Ectodermal cell (in vitro differentiated cells): ENCODE measurements around the gene PALLD.

ENCODE experiments used
- H3K27ac ChIP-seq: 2 replicates; pipeline ENCODE4 v1.7.0; 2013; ENCODE audit warnings: mild to moderate bottlenecking, low read depth, low read length; ENCODE audit not compliant: insufficient read depth, poor library complexity, severe bottlenecking
- H3K27me3 ChIP-seq: 2 replicates; pipeline ENCODE4 v1.7.0; 2013; ENCODE audit warnings: mild to moderate bottlenecking, low read length; ENCODE audit not compliant: insufficient read depth, control insufficient read depth, poor library complexity, severe bottlenecking
- H3K36me3 ChIP-seq: one replicate; pipeline ENCODE4 v1.7.0; 2013; ENCODE audit warnings: low read length; ENCODE audit not compliant: control insufficient read depth, insufficient read depth
- H3K4me1 ChIP-seq: one replicate; pipeline ENCODE4 v1.7.0; 2013; ENCODE audit warnings: low read length; ENCODE audit not compliant: control insufficient read depth, insufficient read depth
- H3K4me3 ChIP-seq: 2 replicates; pipeline ENCODE4 v1.7.0; 2013; ENCODE audit warnings: low read depth, low read length, control low read depth; ENCODE audit not compliant: insufficient read depth
- H3K9me3 ChIP-seq: 2 replicates; pipeline ENCODE4 v1.7.0; 2013; ENCODE audit warnings: mild to moderate bottlenecking, low read length, moderate library complexity; ENCODE audit not compliant: control insufficient read depth
- WGBS, 2 experiments: methylation state at CpG; one replicate each; pipeline ENCODE4 v1.1.7; 2013; ENCODE audit warnings: missing lambda C conversion rate in 2 of 2; 5-methylcytosine and 5-hydroxymethylcytosine counted together

Gene PALLD

GRCh38 chr4:168537086-168537485, 40.2 kb downstream of the PALLD start:
- WGBS, 2 experiments = 92 to 97% methylated on average over 4 of the region's 4 CpGs
- no peak overlapping the region for H3K27ac ChIP-seq

DNA sequence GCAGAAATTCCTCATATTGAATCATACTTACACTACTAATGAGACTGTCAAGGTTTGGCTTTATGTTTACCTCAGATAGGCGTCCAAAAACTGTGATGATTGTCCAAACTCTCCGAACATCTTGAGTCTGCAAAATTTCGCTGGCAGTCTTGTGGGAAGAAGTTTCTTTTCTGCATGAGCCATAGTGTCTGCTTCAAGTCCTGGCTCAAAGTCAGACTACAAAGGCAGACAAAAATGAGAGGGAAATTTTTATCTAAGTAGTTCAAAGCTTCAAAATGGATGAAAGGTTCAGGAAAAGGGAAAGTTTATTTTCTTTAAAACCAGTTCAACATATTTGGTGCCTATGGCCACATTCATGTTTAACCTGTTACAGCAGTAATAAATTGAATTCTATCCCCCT, 40.7 kb downstream of the PALLD start:
- Histone ChIP-seq H3K4me3 (no peak overlapping the region), H3K27me3 (no peaks in the 10 kb centered on the region), H3K4me1 (no peaks in the 10 kb centered on the region), H3K36me3 (no peaks in the 10 kb centered on the region), H3K9me3 (no peaks in the 10 kb centered on the region), H3K27ac (no peak overlapping the region)
- WGBS, 2 experiments = 94 to 95% methylated on average over 3 of the region's 3 CpGs

More at GRCh38 chr4:168537086-168537485, 40.2 kb downstream of the PALLD start:
- no peaks in the 10 kb centered on the region for H3K4me1 ChIP-seq
- no peaks in the 10 kb centered on the region for H3K9me3 ChIP-seq
- H3K36me3 ChIP-seq = no peaks in the 10 kb centered on the region
- no peak overlapping the region for H3K4me3 ChIP-seq
- no peaks in the 10 kb centered on the region for H3K27me3 ChIP-seq

GRCh38 chr4:168538632-168539031, 41.8 kb downstream of the PALLD start:
- WGBS, 2 experiments = 90 to 91% methylated on average over 8 to 9 of the region's 9 CpGs
- Histone ChIP-seq H3K4me1 (no peaks in the 10 kb centered on the region), H3K36me3 (no peaks in the 10 kb centered on the region), H3K27ac (no peak overlapping the region), H3K9me3 (no peaks in the 10 kb centered on the region), H3K4me3 (no peak overlapping the region), H3K27me3 (no peaks in the 10 kb centered on the region)

GRCh38 chr4:168540086-168540485, 43.2 kb downstream of the PALLD start:
- 69 to 70% methylated on average over 9 of the region's 9 CpGs for WGBS, 2 experiments

GRCh38 chr4:168540503-168541265, 43.8 kb downstream of the PALLD start:
- Histone ChIP-seq H3K27ac (no peak overlapping the region), H3K36me3 (no peaks in the 10 kb centered on the region), H3K4me1 (no peaks in the 10 kb centered on the region), H3K27me3 (no peaks in the 10 kb centered on the region), H3K4me3 (no peak overlapping the region), H3K9me3 (no peaks in the 10 kb centered on the region)
- WGBS, 2 experiments = 87 to 91% methylated on average over 3 to 6 of the region's 6 CpGs

More at GRCh38 chr4:168540086-168540485, 43.2 kb downstream of the PALLD start:
- no peak overlapping the region for H3K27ac ChIP-seq
- H3K9me3 ChIP-seq = no peaks in the 10 kb centered on the region
- no peak overlapping the region for H3K4me3 ChIP-seq
- H3K36me3 ChIP-seq = no peaks in the 10 kb centered on the region
- no peaks in the 10 kb centered on the region for H3K27me3 ChIP-seq
- no peaks in the 10 kb centered on the region for H3K4me1 ChIP-seq

- Histone ChIP-seq H3K4me3 (no peak overlapping the region), H3K27ac (no peak overlapping the region), H3K4me1 (no peaks in the 10 kb centered on the region), H3K36me3 (no peaks in the 10 kb centered on the region), H3K9me3 (no peaks in the 10 kb centered on the region), H3K27me3 (no peaks in the 10 kb centered on the region)
- whole genome bisulfite sequencing, 2 experiments = 91 to 93% methylated on average over 6 of the region's 7 CpGs
Observed at GRCh38 chr4:168541266-168541953, 44.6 kb downstream of the PALLD start.

- no peaks in the 10 kb centered on the region for H3K9me3 ChIP-seq
- H3K27me3 ChIP-seq = no peaks in the 10 kb centered on the region
- no peaks in the 10 kb centered on the region for H3K36me3 ChIP-seq
- WGBS, 2 experiments = 97 to 100% methylated on average over 4 of the region's 4 CpGs
- H3K27ac ChIP-seq = no peak overlapping the region
- H3K4me1 ChIP-seq = no peaks in the 10 kb centered on the region
- H3K4me3 ChIP-seq = no peak overlapping the region
Observed at GRCh38 chr4:168549143-168549542, 52.3 kb downstream of the PALLD start.

DNA sequence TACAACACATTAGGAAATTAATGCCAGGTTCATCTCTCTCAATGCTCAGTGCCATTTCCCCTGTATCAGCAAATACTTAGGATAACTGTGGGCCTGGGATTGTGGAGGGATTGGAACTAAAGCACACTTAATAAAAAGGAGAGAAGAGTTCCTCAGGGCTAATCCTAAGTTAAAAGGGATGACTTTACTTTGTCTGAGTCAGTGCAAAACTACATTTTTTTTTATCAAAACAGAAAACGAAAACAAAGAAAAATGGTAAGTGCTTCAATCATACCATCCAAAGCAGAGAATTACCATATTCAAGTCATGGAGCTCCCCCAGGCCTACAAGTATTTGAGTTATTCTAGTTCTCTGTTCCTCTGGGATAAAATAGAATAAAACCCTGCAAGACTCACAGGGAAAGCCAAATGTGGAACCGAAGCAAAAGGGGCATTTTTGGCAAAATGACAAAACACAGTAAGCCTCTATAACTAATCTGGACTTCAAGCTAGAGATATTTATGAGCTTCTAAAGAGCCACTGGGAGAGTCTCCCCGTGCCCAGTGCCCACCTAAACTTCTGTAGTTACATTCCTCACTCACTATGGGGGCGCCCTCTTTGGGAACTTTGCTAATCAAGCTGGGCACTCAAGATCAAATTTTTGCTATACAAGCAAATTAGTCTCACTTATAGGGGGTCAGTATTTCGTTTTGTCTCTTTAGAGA, 53.4 kb downstream of the PALLD start:
- Histone ChIP-seq H3K27ac (no peak overlapping the region), H3K27me3 (no peaks in the 10 kb centered on the region), H3K4me1 (no peaks in the 10 kb centered on the region), H3K9me3 (no peaks in the 10 kb centered on the region), H3K36me3 (no peaks in the 10 kb centered on the region), H3K4me3 (no peak overlapping the region)
- WGBS, 2 experiments = 78% methylated on average over 5 of the region's 5 CpGs

GRCh38 chr4:168551211-168551610, 54.4 kb downstream of the PALLD start:
- 100% methylated on average over 1 of the region's 1 CpG; no CpG with 5 or more reads in 1 of the 2 experiments for WGBS, 2 experiments
- H3K4me3 ChIP-seq = no peak overlapping the region

More at GRCh38 chr4:168551211-168551610, 54.4 kb downstream of the PALLD start:
- Histone ChIP-seq H3K4me1 (no peaks in the 10 kb centered on the region), H3K36me3 (no peaks in the 10 kb centered on the region), H3K27me3 (no peaks in the 10 kb centered on the region), H3K9me3 (no peaks in the 10 kb centered on the region), H3K27ac (no peak overlapping the region)
